Ovary (tissue), 9 donors: ENCODE results near the gene MRPL11. TPM values are rescaled to one million over a fixed set of nuclear protein-coding genes. Genes with fewer than 3 reads are reported as not detected.
"Not testable (repeated sequence)": the region's sequence is repeated elsewhere in the genome, so short reads cannot be mapped to it uniquely, and the experiment has no call there.

Experiments used
- DNase-seq, 5 donors: peaks; one replicate each; pipeline ENCODE4 v3.0.0-alpha.2; 2019 to 2020
- H3K27ac ChIP-seq, 2 donors: fragments of 200-600 bp; one replicate each; pipeline versions ENCODE4 v1.5.1 to v1.8.0; 2019 to 2022
- H3K27me3 ChIP-seq: fragments of 200-600 bp; one replicate; pipeline ENCODE4 v1.8.0; 2022
- H3K36me3 ChIP-seq: fragments of 200-600 bp; sonication (generic); one replicate; pipeline ENCODE4 v1.5.1; 2019
- H3K4me1 ChIP-seq: one replicate; pipeline ENCODE4 v1.8.1; 2013; ENCODE audit warnings: mild to moderate bottlenecking, moderate library complexity; ENCODE audit not compliant: insufficient read depth
- H3K4me3 ChIP-seq: fragments of 200-600 bp; sonication (generic); one replicate; pipeline ENCODE4 v1.5.1; 2017
- H3K9me3 ChIP-seq, 2 donors: fragments of 200-600 bp in 1 of 2; sonication (generic) in 1 of 2; one replicate each; pipeline versions ENCODE4 v1.5.1 to v1.8.1; 2013 to 2019; ENCODE audit warnings: mild to moderate bottlenecking in 1 of 2, moderate library complexity in 1 of 2
- EP300 ChIP-seq: sonication (generic); formaldehyde crosslinking; IDR thresholded peaks from one replicate; pipeline ENCODE4 v1.6.1; 2017; ENCODE audit warnings: antibody characterized with exemption
- POLR2A ChIP-seq: fragments of 450-650 bp; IDR thresholded peaks from one replicate; pipeline ENCODE4 v1.6.1; 2017; ENCODE audit warnings: antibody characterized with exemption, mild to moderate bottlenecking, moderate library complexity
- WGBS, 3 donors: extraction: QIAGEN DNeasy Blood & Tissue Kit in 1 of 3; methylation state at CpG; one replicate each; pipeline versions ENCODE4 v1.1.5 to v1.1.7; 2013 to 2017; 5-methylcytosine and 5-hydroxymethylcytosine counted together
- intact Hi-C, 4 donors: fragments of 100-400 bp; cut with DNase I; formaldehyde crosslinking; loops; one replicate each; pipeline versions ENCODE4 v1.11.0 to v1.15.1; 2022 to 2023
- polyA plus RNA-seq, 2 donors: library from polyadenylated mRNA; stranded (reverse); fragments of 200-250 nt in 1 of 2; fragments of 350-450 nt in 1 of 2; fragmentation: Illumina TruSeq in 1 of 2; extraction: RNeasy Lipid Tissue Mini Kit (QIAGEN cat#74804) in 1 of 2; gene quantifications; one replicate each; pipeline ENCODE4 v1.2.3, GENCODE V29; 2013 to 2014
- total RNA-seq, 7 donors: library from RNA; depleted of rRNA in 2 of 7; stranded (reverse); fragments of >200 nt in 2 of 7; fragmentation: NEBNext Ultra II Directional in 3 of 7; extraction: Animal tissue kit (Norgen Biotek cat#: 25700) in 3 of 7; gene quantifications; one replicate each; pipeline versions ENCODE4 v1.1.0 to v1.2.4, GENCODE V29; 2016 to 2023
- TF ChIP-seq, protein P1 (sequence below), 3 donors: fragments of 450-650 bp in 2 of 3; fragments of 200-600 bp in 1 of 3; IDR thresholded peaks; one replicate each; pipeline versions ENCODE4 v1.5.1 to v1.8.0; 2016 to 2022; ENCODE audit warnings: antibody characterized with exemption in 3 of 3, mild to moderate bottlenecking in 1 of 3
- donor health status: DM: no; HTN: no; CAD: no; lungs with moderate emphysema.
- donor health status: DM: no; HTN: no; CAD: no.
- donor health status: Bipolar disorder and iron deficiency.
- donor health status: DM: yes; HTN: yes; CAD: no.
- donor health status: DM: no; HTN: no; CAD: no.
- donor health status: DM: yes; HTN: yes; CAD: no.

MRPL11 gene
- total and polyA plus RNA-seq, 9 donors, result 30.9 to 53.5 (median 41.4) TPM

DNA sequence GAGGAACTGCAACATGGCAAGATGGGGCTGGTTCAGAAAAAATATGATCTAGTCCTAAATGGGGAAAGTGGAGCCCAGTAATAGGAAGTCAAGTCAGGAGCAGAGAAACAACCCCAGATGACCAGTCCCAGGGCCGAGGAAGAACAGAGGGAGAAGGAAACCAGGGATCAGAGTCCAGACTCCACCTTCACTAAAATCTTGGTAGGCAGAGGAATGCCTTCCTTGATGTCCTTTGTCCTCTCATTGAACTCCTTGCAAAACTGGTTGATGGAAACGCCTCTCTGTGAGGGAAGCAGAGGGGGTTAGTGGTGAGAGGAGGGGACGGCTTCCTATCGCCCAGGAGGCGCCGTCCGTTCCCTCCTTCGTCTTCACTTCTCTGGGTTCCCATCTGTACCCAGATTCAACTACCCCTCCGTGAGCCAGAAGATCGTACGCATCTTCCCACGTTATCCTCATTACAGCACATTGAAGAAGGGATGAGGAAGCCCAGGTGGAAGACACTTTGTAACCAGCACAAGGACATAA lies 607 bp downstream of the MRPL11 start:
- intact Hi-C loops, result loop anchor here in 1 of 4 donors (2.0 kb wide), 1 partner anchor 29 kb away; no protein-coding TSS in a partner anchor
- TF ChIP-seq EP300 (no peak), POLR2A (no peak)
- TF ChIP-seq, protein P1, sequence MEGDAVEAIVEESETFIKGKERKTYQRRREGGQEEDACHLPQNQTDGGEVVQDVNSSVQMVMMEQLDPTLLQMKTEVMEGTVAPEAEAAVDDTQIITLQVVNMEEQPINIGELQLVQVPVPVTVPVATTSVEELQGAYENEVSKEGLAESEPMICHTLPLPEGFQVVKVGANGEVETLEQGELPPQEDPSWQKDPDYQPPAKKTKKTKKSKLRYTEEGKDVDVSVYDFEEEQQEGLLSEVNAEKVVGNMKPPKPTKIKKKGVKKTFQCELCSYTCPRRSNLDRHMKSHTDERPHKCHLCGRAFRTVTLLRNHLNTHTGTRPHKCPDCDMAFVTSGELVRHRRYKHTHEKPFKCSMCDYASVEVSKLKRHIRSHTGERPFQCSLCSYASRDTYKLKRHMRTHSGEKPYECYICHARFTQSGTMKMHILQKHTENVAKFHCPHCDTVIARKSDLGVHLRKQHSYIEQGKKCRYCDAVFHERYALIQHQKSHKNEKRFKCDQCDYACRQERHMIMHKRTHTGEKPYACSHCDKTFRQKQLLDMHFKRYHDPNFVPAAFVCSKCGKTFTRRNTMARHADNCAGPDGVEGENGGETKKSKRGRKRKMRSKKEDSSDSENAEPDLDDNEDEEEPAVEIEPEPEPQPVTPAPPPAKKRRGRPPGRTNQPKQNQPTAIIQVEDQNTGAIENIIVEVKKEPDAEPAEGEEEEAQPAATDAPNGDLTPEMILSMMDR (IDR thresholded peaks at IDR 0.05), result no peak
- Histone ChIP-seq H3K4me3 (peak overlapping the region; percentile 58), H3K36me3 (no peaks in the 10 kb centered on the region), H3K4me1 (peaks cover 5% of the 10 kb centered on the region), H3K27ac (peak overlapping the region; percentile 86 to 90), H3K9me3 (no peaks in the 10 kb centered on the region), H3K27me3 (no peaks in the 10 kb centered on the region)
- 3 to 6% (median 6%) methylated on average over 12 of the region's 12 CpGs for WGBS, 3 donors
- no peak for DNase-seq

DNA sequence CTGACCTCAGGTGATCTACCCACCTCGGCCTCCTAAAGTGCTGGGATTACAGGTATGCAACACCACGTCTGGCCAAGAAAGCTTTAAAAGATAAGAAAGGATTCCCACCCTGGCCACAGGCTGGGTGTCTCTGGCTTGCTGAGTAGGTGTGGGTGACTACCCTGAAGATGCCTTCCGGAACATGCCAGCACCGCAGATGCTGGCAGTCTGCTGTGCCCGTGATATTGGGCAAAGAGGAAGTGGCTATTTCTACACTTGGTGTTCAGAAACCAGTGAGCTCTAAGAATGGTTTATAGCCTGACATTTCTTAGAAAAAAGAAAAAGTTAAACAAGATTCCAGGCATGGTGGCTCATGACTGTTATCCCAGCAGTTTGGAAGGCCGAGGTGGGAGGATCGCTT lies 6.1 kb downstream of the MRPL11 start:
- Histone ChIP-seq H3K27ac (no peak overlapping the region), H3K36me3 (no peaks in the 10 kb centered on the region), H3K4me3 (no peak overlapping the region), H3K4me1 (no peaks in the 10 kb centered on the region), H3K27me3 (no peaks in the 10 kb centered on the region), H3K9me3 (no peaks in the 10 kb centered on the region)
- TF ChIP-seq EP300 (no peak), POLR2A (no peak)
- TF ChIP-seq, protein P1 (IDR thresholded peaks at IDR 0.05), result no peak
- WGBS, 3 donors, result 89 to 94% (median 90%) methylated on average over 7 of the region's 7 CpGs
- no peak for DNase-seq
- intact Hi-C loops, result no loop called here

DNA sequence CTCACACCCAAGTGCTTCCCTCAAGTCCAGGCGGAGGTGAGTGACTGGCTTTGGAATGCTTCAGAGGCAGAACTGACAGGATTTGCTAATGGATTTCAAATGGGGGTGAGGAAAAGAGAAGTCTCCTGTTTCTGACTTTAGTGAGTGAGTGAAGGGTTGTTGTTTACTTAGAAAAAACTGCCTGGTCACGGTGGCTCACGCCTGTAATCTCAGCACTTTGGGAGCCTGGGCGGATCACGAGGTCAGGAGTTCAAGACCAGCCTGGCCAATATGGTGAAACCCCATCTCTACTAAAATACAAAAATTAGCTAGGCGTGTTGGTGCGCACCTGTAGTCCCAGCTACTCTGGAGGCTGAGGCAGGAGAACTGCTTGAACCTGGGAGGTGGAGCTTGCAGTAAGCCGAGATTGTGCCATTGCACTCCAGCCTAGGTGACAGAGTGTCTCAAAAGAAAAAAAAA lies 6.7 kb downstream of the MRPL11 start:
- 79 to 83% (median 80%) methylated on average over 8 of the region's 8 CpGs for WGBS, 3 donors
- intact Hi-C loops, H3K4me1 ChIP-seq: not testable (repeated sequence)

DNA sequence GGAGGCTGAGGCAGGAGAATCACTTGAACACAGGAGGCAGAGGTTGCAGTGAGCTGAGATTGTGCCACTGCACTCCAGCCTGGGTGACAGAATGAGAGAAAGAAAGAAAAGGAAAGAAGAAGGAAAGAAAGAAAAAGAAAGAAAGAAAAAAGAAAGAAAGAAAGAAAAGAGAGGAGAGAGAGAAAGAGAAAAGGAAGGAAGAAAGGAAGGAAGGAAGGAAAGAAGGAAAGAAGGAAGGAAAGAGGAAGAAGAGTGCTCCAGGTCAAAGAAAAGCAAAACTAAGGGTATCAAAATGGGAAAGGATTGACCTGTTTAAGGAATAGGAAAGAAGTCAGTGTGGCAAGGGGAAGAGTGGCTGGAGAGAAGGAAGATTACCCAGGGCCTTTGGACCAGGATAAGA lies 7.4 kb downstream of the MRPL11 start:
- intact Hi-C loops, H3K4me3 ChIP-seq, H3K9me3 ChIP-seq, H3K36me3 ChIP-seq, DNase-seq, H3K27ac ChIP-seq, H3K4me1 ChIP-seq, H3K27me3 ChIP-seq: not testable (repeated sequence)

More for the DNA sequence above, 6.7 kb downstream of the MRPL11 start:
- H3K36me3 ChIP-seq, H3K4me3 ChIP-seq, H3K27ac ChIP-seq, DNase-seq, H3K27me3 ChIP-seq, H3K9me3 ChIP-seq: not testable (repeated sequence)

DNA sequence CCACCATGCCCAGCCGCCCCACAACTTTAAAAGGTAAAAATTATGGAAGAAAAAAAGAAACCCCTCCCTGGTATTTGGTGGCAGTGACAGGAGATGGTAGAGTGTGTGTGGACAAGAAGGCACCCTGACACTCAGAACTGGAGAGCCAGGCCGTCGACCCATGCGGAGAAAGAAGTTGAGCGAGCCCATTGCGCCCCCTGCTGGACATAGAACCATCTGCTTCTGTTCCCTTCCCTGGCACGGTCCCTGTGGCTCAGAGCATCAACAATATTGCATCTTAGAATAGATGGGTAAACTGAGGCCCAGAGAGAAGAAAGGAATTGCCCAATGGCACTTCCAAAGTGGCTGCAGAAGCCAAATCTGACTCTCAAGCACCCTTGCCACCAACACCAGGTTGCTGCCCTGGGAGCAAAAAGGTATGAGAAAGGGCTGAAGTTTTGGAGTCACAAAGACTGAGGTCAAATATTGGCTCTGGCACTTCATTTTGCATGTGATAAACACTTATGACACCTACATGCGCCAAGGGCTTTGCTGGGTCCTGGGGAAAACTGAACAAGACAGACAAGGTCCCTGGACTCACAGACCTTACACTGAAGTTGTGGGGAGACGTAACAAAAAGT lies 8.6 kb downstream of the MRPL11 start:
- Histone ChIP-seq H3K27ac (no peak overlapping the region), H3K4me1 (no peaks in the 10 kb centered on the region), H3K9me3 (no peaks in the 10 kb centered on the region), H3K4me3 (no peak overlapping the region), H3K27me3 (no peaks in the 10 kb centered on the region), H3K36me3 (no peaks in the 10 kb centered on the region)
- TF ChIP-seq, protein P1 (IDR thresholded peaks at IDR 0.05), result peak in 2 of 3 donors; percentile 43
- no peak for TF ChIP-seq POLR2A
- intact Hi-C loops, result no loop called here
- DNase-seq, result peak; percentile 46 to 74 (median 66)
- WGBS, 3 donors, result 27 to 29% (median 28%) methylated on average over 9 of the region's 9 CpGs
